Sigmoid colon (tissue), 4 donors: ENCODE results near the gene USP32.

Experiments used
- CTCF ChIP-seq, 4 experiments: fragments of 450-650 bp in 3 of 4; fragments of 200-600 bp in 1 of 4; IDR thresholded peaks; one replicate each; pipeline ENCODE4 v1.5.1; 2016 to 2019; ENCODE audit warnings: antibody characterized with exemption in 4 of 4, mild to moderate bottlenecking in 3 of 4, moderate library complexity in 2 of 4
- EP300 ChIP-seq, 4 donors: sonication (generic); formaldehyde crosslinking; IDR thresholded peaks; one replicate each; pipeline ENCODE4 v1.6.1; 2017; ENCODE audit warnings: antibody characterized with exemption in 4 of 4
- POLR2A ChIP-seq, 2 donors: fragments of 450-650 bp; IDR thresholded peaks; one replicate each; pipeline ENCODE4 v1.6.1; 2016; ENCODE audit warnings: antibody characterized with exemption in 2 of 2, mild to moderate bottlenecking in 2 of 2, moderate library complexity in 2 of 2
- POLR2AphosphoS5 ChIP-seq, 4 donors: sonication (generic); formaldehyde crosslinking; IDR thresholded peaks; one replicate each; pipeline ENCODE4 v1.6.1; 2017; ENCODE audit warnings: antibody characterized with exemption in 4 of 4

- TF ChIP-seq CTCF (IDR thresholded peaks at IDR 0.05) (no peak), POLR2A (IDR thresholded peaks at IDR 0.05) (no peak), EP300 (IDR thresholded peaks at IDR 0.05) (no peak), POLR2AphosphoS5 (IDR thresholded peaks at IDR 0.05) (no peak)
These were observed 59.4 kb downstream of the USP32 start for GRCh38 chr17:60332574-60332973.
